Measurements from ENCODE around the gene CCDC33.
A peak's percentile ranks its signal among the peaks of the same experiment; 100 is the strongest.

CCDC33 gene

DNA sequence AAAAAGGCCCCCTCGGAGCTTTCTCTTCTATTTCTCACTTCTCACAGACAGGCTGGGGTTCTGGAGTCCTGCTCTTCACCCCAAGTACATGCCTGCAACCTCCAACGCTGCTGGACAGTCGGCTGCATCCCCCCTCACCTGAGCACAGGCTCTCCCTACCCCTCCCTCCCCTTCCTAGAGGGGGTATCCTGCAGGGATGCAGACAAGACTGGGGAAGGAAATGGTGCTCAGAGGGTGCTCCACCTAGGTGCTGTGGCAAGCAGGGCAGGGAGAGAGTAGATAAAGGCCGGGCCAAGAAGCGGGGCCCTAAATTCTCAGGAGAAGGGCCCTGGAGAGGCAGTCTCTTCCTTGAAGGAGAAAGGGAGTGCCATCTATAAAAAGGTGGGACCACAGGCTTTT lies 26.6 kb upstream of the CCDC33 start:
- no peak for DNase-seq

DNA sequence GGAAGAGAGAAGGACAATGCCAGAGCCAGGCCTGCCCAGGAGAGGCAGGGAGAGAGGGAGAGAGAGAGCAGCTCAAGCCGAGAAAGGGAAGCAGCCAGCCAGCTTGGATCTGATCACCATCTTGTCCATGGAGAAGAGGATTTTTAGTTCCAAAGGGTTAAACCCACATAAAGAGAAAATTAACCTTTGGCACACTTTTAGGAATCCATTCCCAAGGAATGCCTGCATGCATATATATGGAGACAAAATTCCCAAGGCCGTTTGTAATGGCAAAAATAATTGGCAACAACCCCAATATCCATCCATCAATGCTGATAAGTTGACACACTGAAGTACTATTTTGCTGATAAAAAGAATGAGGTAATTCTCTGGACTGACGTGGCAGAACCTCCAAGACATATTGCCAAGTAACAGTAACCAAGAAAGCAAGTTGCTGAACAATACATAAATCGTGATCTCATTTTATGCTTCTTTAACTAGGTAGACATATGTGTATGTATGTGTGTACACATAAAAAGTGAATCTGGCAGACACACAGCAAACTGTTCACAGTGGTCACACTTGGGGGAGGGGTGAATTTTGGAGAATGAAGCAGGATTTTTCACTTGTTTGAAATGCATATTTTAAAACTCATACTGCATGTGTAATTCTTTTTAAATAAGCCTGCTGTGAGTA lies 26.0 kb upstream of the CCDC33 start:
- DNase-seq, result no peak

DNA sequence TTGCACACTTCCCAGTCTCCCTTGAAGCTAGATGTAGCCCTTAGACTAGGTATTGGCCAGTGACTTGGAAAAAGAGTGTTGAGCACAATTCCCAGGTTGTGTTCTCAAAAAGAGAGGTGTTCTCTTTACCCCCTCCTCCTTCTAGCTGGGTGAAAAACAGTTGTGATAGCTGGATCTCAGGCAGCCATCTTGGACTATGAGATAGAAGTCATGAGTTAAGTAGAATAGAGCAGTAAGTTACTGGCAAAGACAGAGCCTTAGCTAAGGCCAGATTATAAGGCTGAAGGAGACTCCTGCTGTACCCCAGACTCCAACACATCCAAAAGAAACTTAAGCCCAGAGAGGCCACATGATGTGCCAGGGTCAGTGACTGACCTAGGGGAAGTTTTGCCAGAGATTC lies 25.4 kb upstream of the CCDC33 start:
- no peak for DNase-seq

DNA sequence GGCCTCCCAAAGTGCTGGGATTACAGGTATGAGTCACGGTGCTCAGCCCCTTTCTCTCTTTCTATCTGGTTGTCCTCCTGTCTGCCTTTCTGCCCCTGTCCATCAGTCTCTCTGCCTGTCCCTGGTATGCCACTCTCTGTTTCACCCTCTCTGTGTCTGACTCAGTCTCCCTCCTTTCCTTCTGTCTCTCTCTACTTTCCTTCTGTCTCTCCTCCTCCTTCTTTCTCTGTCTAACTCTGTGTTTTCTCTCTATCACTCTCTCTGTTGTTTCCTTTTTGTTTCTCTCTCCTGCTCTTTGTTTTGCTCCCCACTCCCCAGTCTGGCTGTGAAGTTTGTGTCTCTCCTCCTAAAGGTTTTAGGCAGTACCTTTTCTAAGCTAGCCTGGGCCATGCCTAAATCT lies 24.5 kb upstream of the CCDC33 start:
- no peak for DNase-seq

DNA sequence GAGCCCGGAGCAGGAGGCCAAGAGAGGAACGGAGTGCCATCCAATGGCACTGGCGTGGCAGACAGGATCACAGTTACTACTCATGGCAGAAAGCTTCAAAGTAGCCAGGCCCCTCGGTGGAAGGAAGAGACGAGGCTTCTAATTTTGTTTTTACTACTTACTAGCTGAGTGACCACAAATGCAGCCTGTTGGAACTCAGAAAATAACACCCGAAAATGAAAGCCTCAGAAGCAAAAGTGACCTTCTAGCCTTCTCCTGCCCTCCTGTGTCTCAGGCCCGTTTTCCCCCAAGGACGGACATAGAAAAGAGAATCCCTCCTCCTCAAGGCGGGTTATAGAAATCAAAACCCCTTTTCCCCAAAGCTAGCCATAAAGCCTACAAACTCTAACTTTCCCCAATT lies 23.6 kb upstream of the CCDC33 start:
- no peak for DNase-seq

DNA sequence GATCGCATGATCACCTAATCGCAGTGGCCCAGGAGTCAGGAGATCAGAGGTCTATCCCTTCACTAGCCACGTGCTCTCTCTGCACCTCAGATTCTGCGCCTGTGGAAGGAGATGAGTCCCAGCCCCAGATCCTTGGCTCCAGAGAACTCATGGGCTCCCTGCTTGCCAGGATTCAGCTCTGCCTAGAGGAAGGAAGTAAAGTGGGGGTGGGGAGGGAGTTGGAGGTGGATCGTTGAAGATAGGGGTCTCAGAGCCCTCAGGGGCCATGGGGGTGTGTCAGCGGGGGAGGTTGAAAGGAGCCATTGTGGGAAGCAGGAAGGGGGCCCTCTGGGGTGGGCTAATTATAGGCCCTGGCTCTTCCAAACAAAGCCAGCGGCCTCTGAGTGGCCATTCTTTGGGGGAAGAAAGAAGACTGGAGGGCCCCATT lies 22.3 kb upstream of the CCDC33 start:
- no peak for DNase-seq

DNA sequence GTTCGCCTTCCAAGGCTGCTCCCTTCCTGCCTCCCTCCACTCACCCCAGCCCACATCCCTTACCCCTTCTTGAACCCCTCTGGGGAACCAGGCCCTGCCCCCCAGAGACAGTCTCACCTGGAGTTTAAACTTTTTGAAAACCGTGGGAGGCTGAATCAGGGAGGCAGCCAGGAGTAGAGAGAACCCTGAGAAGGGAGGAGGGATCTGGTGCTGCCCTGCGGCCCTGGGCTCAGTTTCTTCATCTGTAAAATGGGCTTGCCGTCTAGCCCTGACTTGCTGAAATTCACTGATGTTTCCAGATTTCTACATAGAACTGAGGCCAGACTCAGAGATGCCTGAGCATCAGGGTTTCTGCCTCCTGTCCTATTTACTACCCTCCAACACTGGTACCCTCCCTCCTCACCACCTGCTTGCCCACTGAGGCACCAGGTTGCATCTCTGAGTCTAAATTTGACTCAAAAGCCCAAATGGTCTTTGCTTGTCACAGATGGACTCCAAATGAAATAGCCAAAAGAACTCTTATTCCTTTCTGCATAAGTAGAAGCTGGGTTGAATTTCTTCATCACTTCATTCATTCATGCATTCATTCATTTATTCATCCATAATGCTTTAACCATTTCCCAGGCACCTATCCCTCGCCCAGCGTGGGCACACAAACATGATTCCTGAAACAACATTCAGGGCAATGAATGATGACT lies 21.7 kb upstream of the CCDC33 start:
- no peak for DNase-seq

DNA sequence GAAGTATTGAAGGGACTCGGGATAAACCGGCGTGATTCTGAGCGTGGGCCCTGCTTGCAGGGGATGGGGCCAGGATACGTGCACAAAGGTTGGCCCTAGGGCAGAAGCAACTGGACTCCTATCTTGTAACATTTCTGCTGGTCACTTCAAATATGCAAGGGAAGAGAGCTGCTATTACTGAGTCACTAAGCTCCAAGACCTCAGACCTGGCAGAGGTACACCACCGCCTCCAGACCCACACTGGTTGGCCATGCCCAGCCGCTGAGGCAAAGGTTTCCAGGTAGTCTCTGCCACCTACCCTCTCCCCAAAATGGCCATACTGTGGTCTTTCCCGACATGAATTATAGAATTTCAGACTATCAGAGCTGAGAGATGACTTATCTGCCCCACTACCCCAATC lies 20.2 kb upstream of the CCDC33 start:
- DNase-seq, result no peak

DNA sequence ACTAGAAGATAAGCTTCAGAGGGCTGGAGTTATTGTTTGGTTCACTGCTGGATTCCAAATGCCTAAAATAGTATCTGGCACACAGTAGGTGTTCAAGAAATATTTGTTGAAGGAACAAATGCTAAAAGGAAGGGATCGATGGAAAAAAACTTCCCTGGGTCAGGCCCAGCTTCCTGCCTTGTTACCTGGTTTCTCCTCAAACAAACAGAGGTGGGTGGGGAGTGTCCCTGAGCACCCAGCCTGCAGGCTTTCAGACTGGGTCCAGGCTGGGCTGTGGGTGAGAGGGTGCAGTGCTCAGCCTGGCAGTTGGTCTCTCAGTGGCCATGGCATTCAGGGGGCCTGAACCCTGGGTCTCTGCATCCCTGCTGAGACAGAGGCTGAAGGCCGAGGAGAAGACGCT lies 19.2 kb upstream of the CCDC33 start:
- no peak for DNase-seq

DNA sequence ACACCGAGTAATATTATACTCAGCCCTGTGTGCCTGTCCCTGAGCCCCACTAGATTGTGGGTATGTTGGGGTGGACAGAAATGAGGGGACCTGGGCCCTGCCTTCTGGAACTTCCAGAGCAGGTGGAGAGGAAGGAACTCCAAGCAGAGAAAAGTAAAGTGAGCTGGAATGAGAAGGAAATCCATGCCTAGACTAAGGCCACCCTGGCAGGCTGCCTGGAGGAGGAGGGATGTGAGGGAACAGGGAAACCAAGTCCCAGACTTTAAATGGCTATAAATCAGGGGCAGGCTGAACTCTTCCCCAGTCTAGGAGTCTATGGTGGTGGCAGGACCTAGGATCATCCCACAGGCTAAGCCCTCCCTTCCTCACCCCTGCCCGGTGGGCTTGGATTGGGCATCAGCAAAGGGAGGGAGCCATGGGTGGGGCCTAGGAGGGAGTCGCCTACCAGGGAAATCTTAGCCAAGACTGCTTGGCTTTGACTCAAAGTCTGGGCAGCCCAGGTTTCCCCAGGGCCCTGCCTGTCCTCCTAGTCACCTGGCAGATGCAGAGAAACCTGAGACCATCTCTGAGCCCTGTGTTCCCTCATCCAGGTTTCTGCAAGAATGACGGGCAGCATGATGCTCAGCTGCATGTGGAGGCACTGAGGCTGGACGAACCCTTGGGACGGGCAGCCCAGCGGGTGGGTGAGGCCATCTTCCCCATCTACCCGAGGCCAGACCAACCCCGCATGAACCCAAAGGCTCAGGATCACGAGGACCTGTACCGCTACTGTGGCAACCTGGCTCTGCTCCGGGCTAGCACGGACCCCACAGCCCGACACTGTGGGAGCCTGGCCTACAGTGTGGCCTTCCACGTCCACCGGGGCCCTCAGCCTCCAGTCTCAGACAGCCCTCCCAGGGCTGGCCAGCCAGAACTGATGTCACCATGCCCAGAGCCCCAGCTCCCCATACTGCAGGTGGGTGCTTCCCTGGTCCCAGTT lies 17.9 kb upstream of the CCDC33 start:
- no peak for DNase-seq

DNA sequence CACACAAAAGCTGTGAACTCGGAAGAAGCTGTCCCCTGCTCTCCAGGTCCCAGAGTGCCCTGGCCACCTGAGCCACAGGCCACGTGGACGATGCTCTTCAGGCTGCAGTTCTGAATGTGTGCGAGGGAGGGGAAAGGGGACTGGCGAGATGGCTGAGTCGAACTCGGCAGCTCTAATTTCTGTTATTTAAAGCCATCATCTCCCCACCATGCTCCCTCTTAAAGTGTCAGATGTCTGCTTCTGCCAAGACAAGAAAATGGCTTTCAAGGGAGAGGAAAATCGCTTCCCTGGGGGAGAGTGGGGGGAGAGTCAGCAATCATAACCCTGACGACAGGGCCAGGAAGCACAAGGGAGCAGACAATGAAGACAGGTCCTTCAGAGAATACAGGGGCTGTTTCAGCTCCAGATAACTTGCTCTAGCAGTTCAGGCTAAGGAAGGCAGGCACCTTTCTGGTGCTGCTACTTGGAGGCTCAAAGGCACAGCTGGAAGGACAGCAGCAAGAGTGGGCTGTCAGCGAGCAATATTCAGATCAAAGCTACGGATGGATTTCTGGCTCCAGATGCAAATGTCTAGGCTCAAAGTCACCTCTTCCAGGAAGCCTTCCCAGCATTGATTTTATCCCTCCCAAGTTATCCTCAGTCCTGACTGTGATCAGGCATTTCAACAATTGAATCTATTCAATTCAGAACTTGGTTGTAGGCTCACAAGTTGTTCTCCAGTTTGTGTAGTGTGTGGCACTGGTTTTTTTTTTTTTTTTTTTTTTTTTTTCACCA lies 15.5 kb upstream of the CCDC33 start:
- DNase-seq, result no peak

DNA sequence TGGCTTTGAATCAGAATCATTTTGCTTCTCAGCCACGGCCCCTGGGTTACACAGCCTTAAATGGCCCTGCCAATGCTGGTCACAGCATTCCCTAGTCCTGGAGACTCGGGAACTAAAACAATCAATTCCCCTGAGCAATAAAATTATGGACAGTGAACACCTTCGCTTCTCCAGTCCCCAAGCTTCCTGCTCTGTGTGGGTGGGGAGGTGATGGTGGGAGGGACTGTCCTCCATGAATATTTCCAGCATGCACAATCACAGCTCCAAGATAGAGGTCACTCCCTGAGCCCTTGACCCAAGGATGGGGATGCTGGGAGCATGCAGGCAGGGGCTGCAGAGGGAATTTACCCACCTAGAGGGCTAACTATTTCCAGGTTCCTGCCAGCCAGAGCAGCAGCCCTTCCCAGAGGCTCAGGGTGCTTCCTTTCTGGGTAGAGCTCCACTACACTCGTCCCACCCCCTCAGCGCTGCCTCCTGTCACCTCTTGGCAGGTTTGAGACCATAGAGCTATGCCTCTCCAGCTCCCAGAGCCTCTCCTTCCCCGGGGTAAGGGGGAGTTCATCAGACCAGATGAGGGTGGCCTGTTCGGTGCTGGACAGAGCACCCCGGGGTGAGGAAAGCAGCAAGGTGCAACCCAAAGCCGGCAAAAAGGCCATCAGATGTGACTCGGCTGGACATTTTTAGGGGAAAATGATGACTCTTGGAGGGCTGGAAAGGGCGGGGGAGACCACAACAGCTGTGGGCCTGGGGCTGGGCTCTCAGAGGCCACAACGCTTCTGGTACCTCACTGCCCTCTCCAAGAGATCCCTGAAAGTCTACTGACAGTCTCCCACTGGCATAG lies 14.5 kb upstream of the CCDC33 start:
- no peak for DNase-seq

DNA sequence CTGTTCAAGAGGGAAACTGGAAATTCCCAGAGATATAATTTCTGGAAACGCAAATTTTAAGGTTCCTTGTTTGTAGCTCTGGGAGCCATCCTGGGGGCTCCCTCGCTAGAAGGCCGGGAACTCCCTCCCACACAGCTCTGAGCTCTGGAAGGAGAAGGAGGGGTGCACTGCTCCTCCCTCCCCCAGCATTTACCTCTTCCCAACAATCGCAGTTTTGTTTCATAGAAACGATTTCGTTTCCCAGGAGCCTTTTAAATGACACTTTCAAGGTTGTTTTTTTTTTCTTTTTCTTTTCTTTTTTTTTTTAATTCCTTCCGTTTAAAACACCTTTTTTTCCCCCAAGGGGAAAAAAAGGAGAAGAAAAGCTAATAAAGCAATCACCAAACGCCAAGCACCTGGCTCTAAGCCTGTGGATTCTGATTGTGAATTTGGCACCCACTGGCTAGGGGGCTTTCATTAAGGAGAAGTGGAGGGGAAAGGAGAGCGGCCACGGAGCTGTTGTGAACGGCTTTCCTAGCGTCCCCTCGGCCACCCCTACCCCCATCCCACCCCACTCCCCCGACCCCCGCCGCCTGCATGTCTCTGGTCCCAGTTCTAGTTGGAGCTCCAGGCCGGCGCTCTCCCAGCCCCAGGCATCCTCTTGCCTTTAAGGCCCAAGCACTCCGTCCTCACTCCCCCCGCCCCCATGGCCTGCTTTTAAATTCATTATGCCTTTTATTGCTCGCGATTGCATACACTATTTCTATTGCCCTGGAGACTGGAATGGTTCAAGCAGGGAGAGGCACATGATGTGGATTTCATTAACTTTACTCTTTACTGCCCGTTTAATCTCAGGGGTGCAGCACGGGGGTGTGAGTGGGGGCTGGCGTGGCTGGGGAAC lies 13.6 kb upstream of the CCDC33 start:
- no peak for DNase-seq

DNA sequence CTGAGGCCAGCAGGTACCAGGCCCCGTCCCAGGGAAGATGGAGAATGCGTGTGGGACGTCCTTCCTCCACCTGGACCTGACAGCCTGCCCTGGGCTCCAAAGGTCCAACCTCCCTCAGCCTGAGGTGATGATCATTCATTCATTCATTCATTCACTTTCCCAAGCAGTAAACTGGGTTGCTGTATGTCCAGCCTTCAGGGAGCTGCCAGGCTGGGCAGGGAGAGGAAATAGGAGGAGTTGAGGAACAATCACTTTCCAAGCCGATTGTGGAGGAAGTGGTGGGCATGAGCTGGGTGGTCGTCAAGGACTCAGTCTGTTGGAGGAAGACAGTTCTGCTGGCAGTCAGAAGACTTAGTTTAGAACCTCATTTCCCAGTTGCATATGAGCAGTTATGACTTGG lies 10.2 kb upstream of the CCDC33 start:
- no peak for DNase-seq

DNA sequence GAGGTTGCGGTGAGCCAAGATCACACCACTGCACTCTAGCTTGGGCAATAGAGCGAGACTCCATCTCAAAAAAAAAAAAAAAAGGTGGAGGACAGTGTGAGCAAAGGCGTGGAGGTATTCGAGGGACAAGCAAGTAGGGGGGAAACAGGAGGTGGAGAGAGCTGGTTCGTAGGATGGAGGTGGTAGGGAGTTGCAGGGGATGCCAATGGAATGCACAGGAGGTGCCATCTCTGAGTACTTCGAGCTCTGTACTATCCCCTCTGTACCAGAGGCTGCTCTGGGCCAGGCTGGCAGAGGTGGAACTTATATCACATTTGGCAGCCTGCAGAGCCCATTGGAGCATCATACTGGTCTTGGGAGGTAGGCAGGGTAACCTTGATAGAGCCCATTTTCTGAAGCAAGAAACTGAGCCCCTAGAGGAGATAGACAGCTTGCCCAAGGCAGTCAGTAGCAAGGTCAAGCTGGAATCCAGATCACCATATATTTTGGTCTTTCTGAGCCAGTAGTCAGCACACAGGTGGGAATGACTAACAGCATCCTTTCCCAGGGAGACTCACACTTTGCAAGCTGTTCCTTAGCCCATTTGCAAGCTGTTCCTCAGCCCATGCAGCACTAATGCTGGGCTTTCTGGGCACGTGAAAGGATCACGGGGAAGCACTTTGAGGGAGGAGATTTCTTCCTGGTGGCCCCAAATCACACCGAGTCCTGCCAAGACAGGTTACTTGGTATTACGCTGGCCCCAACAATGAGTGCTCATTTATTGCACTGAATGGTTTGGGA lies 9.2 kb upstream of the CCDC33 start:
- no peak for DNase-seq

DNA sequence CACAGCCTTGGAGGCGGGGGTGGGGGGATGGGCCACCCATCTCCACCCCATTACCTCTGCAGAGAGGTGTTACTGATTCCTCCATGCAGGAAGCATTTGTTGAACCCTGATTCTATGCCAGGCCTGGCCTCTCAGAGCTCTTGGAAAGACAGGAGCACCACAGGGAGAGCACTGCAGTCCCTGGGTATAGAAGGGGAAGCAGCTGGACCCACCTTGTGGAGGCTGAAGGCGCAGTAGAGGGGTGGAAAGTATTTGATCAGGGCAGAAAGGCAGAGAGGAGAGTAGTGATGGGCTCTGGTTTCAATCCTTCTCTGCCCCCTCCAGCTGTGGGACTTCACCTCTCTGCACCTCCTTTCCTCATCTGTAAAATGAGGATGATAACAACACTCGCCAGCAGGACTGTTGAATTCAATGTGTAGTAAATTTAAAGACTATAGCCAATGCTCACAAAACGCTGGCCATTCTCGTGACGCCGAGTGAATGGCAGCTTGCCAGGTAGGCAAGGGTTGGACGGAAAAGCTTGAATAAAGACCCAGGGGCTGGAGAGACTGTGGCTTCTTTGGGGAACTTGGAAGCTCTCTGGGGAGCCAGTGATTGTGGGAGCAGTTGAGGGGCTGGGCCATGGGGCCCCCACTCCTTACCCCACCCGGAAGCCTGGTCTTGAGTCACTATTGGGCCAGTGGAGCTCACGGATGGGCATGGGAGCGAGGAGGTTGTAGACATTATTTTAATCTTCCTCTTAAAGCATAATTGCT lies 8.0 kb upstream of the CCDC33 start:
- DNase-seq, result peak; percentile 55

DNA sequence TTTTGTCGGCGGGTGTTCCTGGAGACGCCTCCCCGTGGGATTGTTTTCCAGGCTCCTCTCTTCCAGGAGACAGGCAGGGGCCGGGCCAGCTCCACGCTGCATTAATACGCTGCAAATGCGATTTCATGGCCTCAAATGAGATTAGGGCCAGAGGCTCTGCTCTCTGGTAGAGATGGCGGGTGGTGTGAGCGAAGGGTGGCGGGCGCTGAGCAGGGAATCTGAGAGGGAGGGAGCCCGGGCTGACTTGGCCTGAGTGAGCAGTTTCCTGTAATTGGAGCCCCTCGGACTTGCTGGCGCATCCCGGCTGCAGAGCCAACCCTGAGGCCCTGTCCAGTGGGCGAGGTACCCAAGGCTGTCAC lies 7.4 kb upstream of the CCDC33 start:
- DNase-seq, result peak; percentile 48

DNA sequence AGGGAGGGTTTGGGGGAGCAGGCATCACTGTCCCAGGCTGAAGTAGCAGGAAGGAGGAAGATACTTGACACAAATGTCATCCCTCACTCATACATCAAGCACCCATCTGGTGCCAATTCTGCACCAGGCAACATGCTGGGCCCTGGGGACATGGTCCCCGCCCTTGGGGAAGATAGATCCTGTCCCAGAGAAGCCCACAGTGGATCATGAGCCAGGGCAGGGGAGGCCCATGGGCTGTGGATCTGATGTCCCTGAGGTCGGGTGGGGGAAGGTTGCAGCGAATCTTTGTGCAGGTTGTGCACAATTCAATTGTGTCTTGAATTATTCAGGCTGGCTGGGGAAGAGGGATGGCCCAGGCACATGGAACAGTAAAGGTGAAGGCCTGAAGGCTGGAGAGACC lies 6.4 kb upstream of the CCDC33 start:
- DNase-seq, result no peak

DNA sequence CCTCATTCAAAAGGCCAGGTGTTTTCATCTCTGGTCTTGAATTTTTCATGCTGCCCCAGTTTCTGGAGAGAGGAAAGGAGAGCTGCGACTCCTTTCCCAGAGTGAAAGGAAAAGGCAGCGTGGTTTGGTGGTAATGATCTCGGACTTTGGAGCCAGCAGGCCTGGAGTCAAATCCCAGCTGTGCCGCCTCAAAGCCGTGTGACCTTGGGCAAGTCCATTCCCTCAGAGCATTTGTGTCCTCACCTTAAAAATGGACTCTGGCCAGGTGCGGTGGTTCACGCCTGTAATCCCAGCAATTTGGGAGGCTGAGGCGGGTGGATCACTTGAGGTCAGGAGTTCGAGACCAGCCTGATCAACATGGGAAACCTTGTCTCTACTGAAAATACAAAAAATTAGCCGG lies 4.7 kb upstream of the CCDC33 start:
- DNase-seq, result no peak
